Coronary artery (tissue), 2 donors: ENCODE results near the gene KIAA0930.

Experiments
- DNase-seq: peaks from one replicate; pipeline ENCODE4 v3.0.0-alpha.2; 2017; ENCODE audit warnings: low spot score
- H3K27ac ChIP-seq, 2 donors: fragments of 200-600 bp; sonication (generic); one replicate each; pipeline ENCODE4 v1.5.1; 2016 to 2019
- H3K4me3 ChIP-seq: fragments of 200-600 bp; sonication (generic); 2 replicates; pipeline ENCODE4 v1.5.1; 2016; ENCODE audit warnings: mild to moderate bottlenecking, moderate library complexity
- TF ChIP-seq, protein P1 (sequence below): fragments of 200-600 bp; sonication (generic); IDR thresholded peaks from one replicate; pipeline ENCODE4 v1.5.1; 2019; ENCODE audit warnings: antibody characterized with exemption

The KIAA0930 gene

DNA sequence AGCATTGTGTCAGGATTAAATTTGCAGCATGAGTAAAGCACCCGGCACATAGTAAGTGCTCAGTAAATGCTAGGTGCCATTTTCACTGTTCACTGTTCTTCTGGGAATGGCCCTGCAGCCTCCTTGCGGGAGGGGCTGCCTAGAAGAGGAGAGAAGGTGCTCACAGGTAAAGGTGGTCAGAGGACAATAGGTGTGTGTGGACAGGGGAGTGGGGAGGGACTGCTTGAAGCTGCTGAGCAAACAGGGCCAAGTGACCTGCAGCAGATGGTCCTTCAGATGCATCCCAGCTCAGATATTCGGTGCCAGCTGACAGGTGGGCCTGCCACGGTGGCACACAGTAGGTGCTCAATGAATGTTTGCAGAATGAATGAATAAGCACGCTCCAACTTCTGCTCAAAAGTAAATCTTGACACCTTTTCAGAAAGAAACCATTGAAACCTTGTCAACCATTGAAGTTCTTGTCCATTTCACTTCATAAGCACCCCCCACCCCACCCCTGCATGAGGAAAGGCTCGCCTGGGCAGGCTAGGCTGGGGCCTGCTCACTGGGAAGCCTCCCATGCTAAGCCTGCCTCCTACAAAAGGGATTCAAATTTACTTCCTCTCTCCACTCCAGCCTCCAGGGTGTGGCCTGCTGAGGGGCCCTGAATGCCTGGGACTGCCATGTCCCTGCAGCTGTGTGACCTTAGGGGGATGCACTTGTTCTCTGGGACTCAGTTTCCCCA is 1.6 kb downstream of the KIAA0930 start:
- TF ChIP-seq, protein P1, sequence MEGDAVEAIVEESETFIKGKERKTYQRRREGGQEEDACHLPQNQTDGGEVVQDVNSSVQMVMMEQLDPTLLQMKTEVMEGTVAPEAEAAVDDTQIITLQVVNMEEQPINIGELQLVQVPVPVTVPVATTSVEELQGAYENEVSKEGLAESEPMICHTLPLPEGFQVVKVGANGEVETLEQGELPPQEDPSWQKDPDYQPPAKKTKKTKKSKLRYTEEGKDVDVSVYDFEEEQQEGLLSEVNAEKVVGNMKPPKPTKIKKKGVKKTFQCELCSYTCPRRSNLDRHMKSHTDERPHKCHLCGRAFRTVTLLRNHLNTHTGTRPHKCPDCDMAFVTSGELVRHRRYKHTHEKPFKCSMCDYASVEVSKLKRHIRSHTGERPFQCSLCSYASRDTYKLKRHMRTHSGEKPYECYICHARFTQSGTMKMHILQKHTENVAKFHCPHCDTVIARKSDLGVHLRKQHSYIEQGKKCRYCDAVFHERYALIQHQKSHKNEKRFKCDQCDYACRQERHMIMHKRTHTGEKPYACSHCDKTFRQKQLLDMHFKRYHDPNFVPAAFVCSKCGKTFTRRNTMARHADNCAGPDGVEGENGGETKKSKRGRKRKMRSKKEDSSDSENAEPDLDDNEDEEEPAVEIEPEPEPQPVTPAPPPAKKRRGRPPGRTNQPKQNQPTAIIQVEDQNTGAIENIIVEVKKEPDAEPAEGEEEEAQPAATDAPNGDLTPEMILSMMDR: no peak
- DNase-seq: no peak
- Histone ChIP-seq H3K27ac (no peak overlapping the region), H3K4me3 (peak overlapping the region; percentile 75)

- H3K4me3 ChIP-seq: no peak overlapping the region
- TF ChIP-seq, protein P1: no peak
- no peak overlapping the region for H3K27ac ChIP-seq
- DNase-seq: no peak
These were observed 2.4 kb downstream of the KIAA0930 start for GRCh38 chr22:45238076-45238956.

GRCh38 chr22:45237065-45237990 is 3.4 kb downstream of the KIAA0930 start:
- H3K4me3 ChIP-seq: no peak overlapping the region
- TF ChIP-seq, protein P1: no peak
- H3K27ac ChIP-seq: no peak overlapping the region
- DNase-seq: no peak

DNA sequence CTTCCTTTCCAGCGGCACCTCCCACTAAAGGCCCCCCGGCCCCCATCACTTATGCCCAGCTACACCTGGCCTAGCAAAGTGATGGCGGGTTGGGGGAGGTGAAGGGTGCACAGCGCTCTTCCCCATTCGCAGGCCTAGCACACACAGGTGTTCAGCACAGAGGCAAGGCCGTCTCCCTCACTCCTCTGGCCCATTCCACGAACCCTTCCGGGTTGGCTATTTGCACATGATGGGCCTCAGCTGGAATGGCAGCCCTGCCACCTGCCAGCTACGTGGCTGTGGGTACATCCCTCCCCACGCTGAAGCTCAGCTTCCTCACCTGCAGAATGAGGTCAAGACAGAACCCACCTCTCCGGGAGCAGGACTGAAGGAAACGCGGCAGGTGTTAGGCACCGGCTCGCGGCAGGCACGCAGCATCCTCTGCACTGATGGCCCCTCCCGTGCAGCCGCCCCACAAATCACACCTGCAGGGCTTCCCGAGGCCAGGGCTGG is 4.8 kb downstream of the KIAA0930 start:
- peak overlapping the region in 1 of 2 donors; percentile 61 for H3K27ac ChIP-seq
- TF ChIP-seq, protein P1: no peak
- no peak for DNase-seq
- H3K4me3 ChIP-seq: no peak overlapping the region

GRCh38 chr22:45235101-45235777 is 5.5 kb downstream of the KIAA0930 start:
- Histone ChIP-seq H3K4me3 (no peak overlapping the region), H3K27ac (peak overlapping the region in 1 of 2 donors; percentile 61)
- TF ChIP-seq, protein P1: no peak
- no peak for DNase-seq

- DNase-seq: no peak
- H3K27ac ChIP-seq: peak overlapping the region in 1 of 2 donors; percentile 37
- TF ChIP-seq, protein P1: no peak
- H3K4me3 ChIP-seq: no peak overlapping the region
These were observed 6.9 kb downstream of the KIAA0930 start for GRCh38 chr22:45233827-45234226.
